Esophagus muscularis mucosa (tissue), 3 donors: ENCODE data around the gene AKAP6.
"Not testable (repeated sequence)": the region's sequence is repeated elsewhere in the genome, so short reads cannot be mapped to it uniquely, and the experiment has no call there.

ENCODE experiments used
- POLR2A ChIP-seq: fragments of 450-650 bp; IDR thresholded peaks from one replicate; pipeline ENCODE4 v1.6.1; 2017; ENCODE audit warnings: antibody characterized with exemption, moderate library complexity, mild to moderate bottlenecking, low read depth
- POLR2AphosphoS5 ChIP-seq, 2 donors: sonication (generic); formaldehyde crosslinking; IDR thresholded peaks; one replicate each; pipeline ENCODE4 v1.6.1; 2017; ENCODE audit warnings: antibody characterized with exemption in 2 of 2
- TF ChIP-seq, protein P1 (sequence below), 3 experiments: fragments of 200-600 bp in 2 of 3; fragments of 450-650 bp in 1 of 3; sonication (generic) in 2 of 3; IDR thresholded peaks; one replicate each; pipeline ENCODE4 v1.5.1; 2017 to 2019; ENCODE audit warnings: antibody characterized with exemption in 3 of 3, mild to moderate bottlenecking in 2 of 3, moderate library complexity in 1 of 3

DNA sequence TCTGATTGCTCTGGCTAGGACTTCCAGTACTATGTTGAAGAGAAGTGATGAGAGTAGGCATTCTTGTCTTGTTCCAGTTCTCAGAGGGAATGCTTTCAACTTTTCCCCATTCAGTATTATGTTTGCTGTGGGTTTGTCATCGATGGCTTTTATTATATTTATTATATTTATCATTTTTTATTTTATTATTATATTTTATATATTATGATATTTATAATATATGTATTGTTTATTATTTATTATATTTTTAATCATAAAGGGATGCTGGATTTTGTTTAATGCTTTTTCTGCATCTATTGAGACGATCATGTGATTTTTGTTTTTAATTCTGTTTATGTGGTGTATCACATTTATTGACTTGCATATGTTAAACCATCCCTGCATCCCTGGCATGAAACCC is 58.2 kb downstream of the AKAP6 start:
- TF ChIP-seq, protein P1, sequence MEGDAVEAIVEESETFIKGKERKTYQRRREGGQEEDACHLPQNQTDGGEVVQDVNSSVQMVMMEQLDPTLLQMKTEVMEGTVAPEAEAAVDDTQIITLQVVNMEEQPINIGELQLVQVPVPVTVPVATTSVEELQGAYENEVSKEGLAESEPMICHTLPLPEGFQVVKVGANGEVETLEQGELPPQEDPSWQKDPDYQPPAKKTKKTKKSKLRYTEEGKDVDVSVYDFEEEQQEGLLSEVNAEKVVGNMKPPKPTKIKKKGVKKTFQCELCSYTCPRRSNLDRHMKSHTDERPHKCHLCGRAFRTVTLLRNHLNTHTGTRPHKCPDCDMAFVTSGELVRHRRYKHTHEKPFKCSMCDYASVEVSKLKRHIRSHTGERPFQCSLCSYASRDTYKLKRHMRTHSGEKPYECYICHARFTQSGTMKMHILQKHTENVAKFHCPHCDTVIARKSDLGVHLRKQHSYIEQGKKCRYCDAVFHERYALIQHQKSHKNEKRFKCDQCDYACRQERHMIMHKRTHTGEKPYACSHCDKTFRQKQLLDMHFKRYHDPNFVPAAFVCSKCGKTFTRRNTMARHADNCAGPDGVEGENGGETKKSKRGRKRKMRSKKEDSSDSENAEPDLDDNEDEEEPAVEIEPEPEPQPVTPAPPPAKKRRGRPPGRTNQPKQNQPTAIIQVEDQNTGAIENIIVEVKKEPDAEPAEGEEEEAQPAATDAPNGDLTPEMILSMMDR (IDR thresholded peaks at IDR 0.05), result not testable (repeated sequence)
- TF ChIP-seq POLR2AphosphoS5 (IDR thresholded peaks at IDR 0.05); POLR2A: not testable (repeated sequence)
